SK-N-SH (cell line): ENCODE results near the gene PCGF1. TPM values are rescaled to one million over a fixed set of nuclear protein-coding genes. Genes with fewer than 3 reads are reported as not detected.
A peak's percentile ranks its signal among the peaks of the same experiment; 100 is the strongest.

Source experiments
- CTCF ChIA-PET: fragments of 300-600, 350-600 bp; formaldehyde crosslinking; extraction: SDS; loops from one replicate; lab custom pipeline; 2021; lab: Yijun Ruan, JAX
- POLR2A ChIA-PET: fragments of 350-600 bp; sonication (Branson Sonifier 250); formaldehyde crosslinking; extraction: SDS; loops from one replicate; lab custom pipeline; 2020; ENCODE audit warnings: antibody characterized with exemption, inconsistent platforms; lab: Yijun Ruan, JAX
- DNase-seq: peaks from one replicate; pipeline ENCODE4 v3.0.0; 2012
- H2AFZ ChIP-seq: fragments of 200-600 bp; sonication (generic); 2 replicates; pipeline ENCODE4 v1.8.1; 2016; ENCODE audit warnings: antibody characterized with exemption, mild to moderate bottlenecking, low read depth
- H3F3A ChIP-seq: fragments of 200-600 bp; sonication (generic); replicated peaks from 2 replicates; pipeline ENCODE3; 2016; ENCODE audit warnings: antibody characterized with exemption, mild to moderate bottlenecking; ENCODE audit not compliant: insufficient read depth
- H3K27ac ChIP-seq, 2 experiments: fragments of 200-500 bp in 1 of 2; fragments of 200-600 bp in 1 of 2; sonication (Bioruptor generic) in 1 of 2; sonication (generic), shearing (Covaris generic) in 1 of 2; 2 replicates each; pipeline versions ENCODE4 v1.5.1 to v1.6.1; 2014 to 2016; ENCODE audit warnings: low read depth in 2 of 2, inconsistent platforms in 1 of 2, low read length in 1 of 2, mild to moderate bottlenecking in 1 of 2, mixed read lengths in 1 of 2
- H3K27me3 ChIP-seq: fragments of 200-600 bp; sonication (generic), shearing (Covaris generic); 2 replicates; pipeline ENCODE4 v1.6.1; 2016; ENCODE audit warnings: mixed run types; ENCODE audit not compliant: insufficient read depth
- H3K36me3 ChIP-seq, 2 experiments: fragments of 200-500 bp in 1 of 2; fragments of 200-600 bp in 1 of 2; sonication (Bioruptor generic) in 1 of 2; sonication (generic) in 1 of 2; replicated peaks in 1 of 2; 2 replicates each; pipeline versions ENCODE3 to v1.5.1; 2014 to 2016; ENCODE audit warnings: low read length in 1 of 2, mild to moderate bottlenecking in 1 of 2; ENCODE audit not compliant: insufficient read depth in 2 of 2, control insufficient read depth in 1 of 2
- H3K4me1 ChIP-seq, 2 experiments: fragments of 200-500 bp in 1 of 2; fragments of 200-600 bp in 1 of 2; sonication (Bioruptor generic) in 1 of 2; sonication (generic), shearing (Covaris generic) in 1 of 2; 2 replicates each; pipeline versions ENCODE4 v1.5.1 to v1.6.1; 2014 to 2016; ENCODE audit warnings: low read depth in 1 of 2, low read length in 1 of 2, mixed run types in 1 of 2; ENCODE audit not compliant: insufficient read depth in 2 of 2, control insufficient read depth in 1 of 2
- H3K4me2 ChIP-seq: fragments of 200-600 bp; sonication (generic), shearing (Covaris generic); 2 replicates; pipeline ENCODE4 v1.6.1; 2017; ENCODE audit warnings: mixed run types
- H3K4me3 ChIP-seq, 2 experiments: fragments of 200-500 bp in 1 of 2; fragments of 200-600 bp in 1 of 2; sonication (Bioruptor generic) in 1 of 2; sonication (generic), shearing (Covaris generic) in 1 of 2; 2 replicates each; pipeline versions ENCODE4 v1.5.1 to v1.8.1; 2014 to 2016; ENCODE audit warnings: low read depth in 2 of 2, inconsistent platforms in 1 of 2, low read length in 1 of 2, mild to moderate bottlenecking in 1 of 2, mixed read lengths in 1 of 2, moderate library complexity in 1 of 2
- H3K79me2 ChIP-seq: fragments of 200-600 bp; sonication (generic); 2 replicates; pipeline ENCODE4 v1.8.1; 2017; ENCODE audit warnings: mild to moderate bottlenecking; ENCODE audit not compliant: insufficient read depth
- H3K9ac ChIP-seq: fragments of 200-600 bp; sonication (generic); 2 replicates; pipeline ENCODE4 v1.6.1; 2017; ENCODE audit warnings: mixed run types
- H3K9me2 ChIP-seq: fragments of 200-600 bp; sonication (generic); 2 replicates; pipeline ENCODE4 v1.6.1; 2017; ENCODE audit warnings: mixed run types
- H3K9me3 ChIP-seq: fragments of 200-600 bp; sonication (generic); 2 replicates; pipeline ENCODE4 v1.6.1; 2017; ENCODE audit warnings: mixed run types, mild to moderate bottlenecking, moderate library complexity
- H4K20me1 ChIP-seq: fragments of 200-600 bp; sonication (generic); 2 replicates; pipeline ENCODE4 v1.6.1; 2017; ENCODE audit warnings: mild to moderate bottlenecking, mixed run types; ENCODE audit not compliant: insufficient read depth
- GABPA ChIP-seq: IDR thresholded peaks from 2 replicates; pipeline ENCODE4 v1.4.0; 2012; ENCODE audit warnings: low read depth, mild to moderate bottlenecking
- MXI1 ChIP-seq: IDR thresholded peaks from 2 replicates; pipeline ENCODE4 v1.6.1; 2012; ENCODE audit warnings: mild to moderate bottlenecking, low read depth, low read length, improper control_type of control experiment
- RCOR1 ChIP-seq: fragments of 150-350 bp; IDR thresholded peaks from 2 replicates; pipeline ENCODE4 v1.6.1; 2017; ENCODE audit warnings: antibody characterized with exemption, low read length
- TAF1 ChIP-seq: IDR thresholded peaks from 2 replicates; pipeline ENCODE4 v1.6.1; 2012; ENCODE audit warnings: low read depth, mild to moderate bottlenecking, low read length, moderate library complexity, borderline replicate concordance
- TCF12 ChIP-seq: IDR thresholded peaks from 2 replicates; pipeline ENCODE4 v1.4.0; 2012
- TEAD4 ChIP-seq: IDR thresholded peaks from 2 replicates; pipeline ENCODE4 v1.4.0; 2012; ENCODE audit warnings: mild to moderate bottlenecking, borderline replicate concordance; ENCODE audit not compliant: insufficient read depth
- USF1 ChIP-seq: IDR thresholded peaks from 2 replicates; pipeline ENCODE4 v1.4.0; 2012; ENCODE audit warnings: low read depth, borderline replicate concordance
- YY1 ChIP-seq: IDR thresholded peaks from 2 replicates; pipeline ENCODE4 v1.4.0; 2012; ENCODE audit warnings: low read depth, mild to moderate bottlenecking
- whole genome bisulfite sequencing: methylation state at CpG from one replicate; pipeline ENCODE4 v1.1.6; 2017; ENCODE audit warnings: low lambda C conversion rate; 5-methylcytosine and 5-hydroxymethylcytosine counted together
- polyA plus RNA-seq, 3 experiments: library from polyadenylated mRNA; depleted of rRNA; stranded (reverse); fragments of >200 nt; gene quantifications; 2 replicates each; pipeline ENCODE4 v1.2.3, GENCODE V29; 2012
- TF ChIP-seq, protein P1 (sequence below): IDR thresholded peaks from 2 replicates; pipeline ENCODE4 v1.6.1; 2012; ENCODE audit warnings: mild to moderate bottlenecking, low read depth, low read length, moderate library complexity

The PCGF1 gene
- polyA plus RNA-seq, 1 of the 3 experiments (the other 2 are of a cell fraction) = 44.9 TPM

- Histone ChIP-seq H3K4me1 (peaks cover 14 to 31% of the 10 kb centered on the region in 2 experiments; a peak in 3 of 4 replicates), H4K20me1 (no peaks in the 10 kb centered on the region), H3K79me2 (peaks cover 29% of the 10 kb centered on the region), H3K9ac (peak overlapping the region; percentile 44; the same call in 1 of the 2 replicates), H3K4me3 (peak overlapping the region; percentile 68 to 70), H3K9me2 (no peaks in the 10 kb centered on the region), H3K27me3 (no peaks in the 10 kb centered on the region), H3K27ac (peak overlapping the region; percentile 69 to 99; a peak in 3 of 4 replicates), H3K36me3 (peaks cover 0 to 22% of the 10 kb centered on the region in 2 experiments), H3K4me2 (peak overlapping the region; percentile 95), H3K9me3 (no peaks in the 10 kb centered on the region), H2AFZ (0 out of 2 replicates have a peak overlapping the region, but pooled peaks have one; percentile 27), H3F3A (peaks cover 13% of the 10 kb centered on the region)
- ChIA-PET POLR2A (interaction anchor here (0.7 to 5.9 kb wide), 8 partner anchors 8 to 56 kb away, joined by 3 to 60 read pairs (median 10); partner anchors contain the start of genes C2orf81, CCDC142, MOGS and MRPL53), CTCF (interaction anchor here (0.5 to 2.8 kb wide), 9 partner anchors 10 to 720 kb away, joined by 3 to 10 read pairs (median 4); partner anchors contain the start of genes CCDC142, PCGF1, TPRKB and TTC31)
- 6% methylated on average over 17 of the region's 27 CpGs for WGBS
- 0 out of 2 replicates have a peak, but pooled peaks have one; percentile 16 for TF ChIP-seq TAF1
- no peak for TF ChIP-seq TCF12
- TF ChIP-seq TEAD4 = no peak
- no peak; the same call in 1 of the 2 replicates for TF ChIP-seq GABPA
- no peak for TF ChIP-seq USF1
- peak; percentile 30; the same call in 1 of the 2 replicates for TF ChIP-seq MXI1
- TF ChIP-seq YY1 = 0 out of 2 replicates have a peak, but pooled peaks have one; percentile 4
- TF ChIP-seq, protein P1, sequence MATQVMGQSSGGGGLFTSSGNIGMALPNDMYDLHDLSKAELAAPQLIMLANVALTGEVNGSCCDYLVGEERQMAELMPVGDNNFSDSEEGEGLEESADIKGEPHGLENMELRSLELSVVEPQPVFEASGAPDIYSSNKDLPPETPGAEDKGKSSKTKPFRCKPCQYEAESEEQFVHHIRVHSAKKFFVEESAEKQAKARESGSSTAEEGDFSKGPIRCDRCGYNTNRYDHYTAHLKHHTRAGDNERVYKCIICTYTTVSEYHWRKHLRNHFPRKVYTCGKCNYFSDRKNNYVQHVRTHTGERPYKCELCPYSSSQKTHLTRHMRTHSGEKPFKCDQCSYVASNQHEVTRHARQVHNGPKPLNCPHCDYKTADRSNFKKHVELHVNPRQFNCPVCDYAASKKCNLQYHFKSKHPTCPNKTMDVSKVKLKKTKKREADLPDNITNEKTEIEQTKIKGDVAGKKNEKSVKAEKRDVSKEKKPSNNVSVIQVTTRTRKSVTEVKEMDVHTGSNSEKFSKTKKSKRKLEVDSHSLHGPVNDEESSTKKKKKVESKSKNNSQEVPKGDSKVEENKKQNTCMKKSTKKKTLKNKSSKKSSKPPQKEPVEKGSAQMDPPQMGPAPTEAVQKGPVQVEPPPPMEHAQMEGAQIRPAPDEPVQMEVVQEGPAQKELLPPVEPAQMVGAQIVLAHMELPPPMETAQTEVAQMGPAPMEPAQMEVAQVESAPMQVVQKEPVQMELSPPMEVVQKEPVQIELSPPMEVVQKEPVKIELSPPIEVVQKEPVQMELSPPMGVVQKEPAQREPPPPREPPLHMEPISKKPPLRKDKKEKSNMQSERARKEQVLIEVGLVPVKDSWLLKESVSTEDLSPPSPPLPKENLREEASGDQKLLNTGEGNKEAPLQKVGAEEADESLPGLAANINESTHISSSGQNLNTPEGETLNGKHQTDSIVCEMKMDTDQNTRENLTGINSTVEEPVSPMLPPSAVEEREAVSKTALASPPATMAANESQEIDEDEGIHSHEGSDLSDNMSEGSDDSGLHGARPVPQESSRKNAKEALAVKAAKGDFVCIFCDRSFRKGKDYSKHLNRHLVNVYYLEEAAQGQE = 0 out of 2 replicates have a peak, but pooled peaks have one; percentile 7
- TF ChIP-seq RCOR1 = no peak
- DNase-seq = no peak
Measured at GRCh38 chr2:74457129-74457548, 50.4 kb downstream of the PCGF1 start.

Other genes starting within 250 kb of the PCGF1 start
- 0.25 and 1.1 TPM in 2 replicates for gene SLC4A5, start 164.3 kb downstream of the PCGF1 start, polyA plus RNA-seq (2012; rRNA removed)
- 88.9 and 91.1 TPM in 2 replicates for gene DCTN1, start 127.4 kb downstream of the PCGF1 start, polyA plus RNA-seq (2012; rRNA removed)
- gene C2orf81, start 86.1 kb downstream of the PCGF1 start, polyA plus RNA-seq (2012; rRNA removed) = 1.2 and 2.5 TPM in 2 replicates
- 50.7 and 61.6 TPM in 2 replicates for gene WDR54, start 86.0 kb downstream of the PCGF1 start, polyA plus RNA-seq (2012; rRNA removed)
- gene RTKN, start 65.8 kb downstream of the PCGF1 start, polyA plus RNA-seq (2012; rRNA removed) = 22.6 and 23.4 TPM in 2 replicates
- 41.7 and 48.4 TPM in 2 replicates for gene INO80B, start 52.6 kb downstream of the PCGF1 start, polyA plus RNA-seq (2012; rRNA removed)
- gene WBP1, start 49.3 kb downstream of the PCGF1 start, polyA plus RNA-seq (2012; rRNA removed) = 184 and 193 TPM in 2 replicates
- gene MOGS, start 42.3 kb downstream of the PCGF1 start, polyA plus RNA-seq (2012; rRNA removed) = 69.3 and 69.4 TPM in 2 replicates
- 60.6 and 95.0 TPM in 2 replicates for gene MRPL53, start 35.0 kb downstream of the PCGF1 start, polyA plus RNA-seq (2012; rRNA removed)
- 8.7 and 13.1 TPM in 2 replicates for gene CCDC142, start 24.7 kb downstream of the PCGF1 start, polyA plus RNA-seq (2012; rRNA removed)
- 27.9 and 38.0 TPM in 2 replicates for gene TTC31, start 24.6 kb downstream of the PCGF1 start, polyA plus RNA-seq (2012; rRNA removed)
- 0.03 TPM in 1 of 2 replicates, not detected in the other for gene LBX2, start 8.1 kb downstream of the PCGF1 start, polyA plus RNA-seq (2012; rRNA removed)
- 24.5 and 25.6 TPM in 2 replicates for gene TLX2, start 6.8 kb upstream of the PCGF1 start, polyA plus RNA-seq (2012; rRNA removed)
- gene DQX1, start 18.5 kb upstream of the PCGF1 start, polyA plus RNA-seq (2012; rRNA removed) = 1.6 and 1.8 TPM in 2 replicates
- gene AUP1, start 22.0 kb upstream of the PCGF1 start, polyA plus RNA-seq (2012; rRNA removed) = 118 and 151 TPM in 2 replicates
- gene HTRA2, start 22.2 kb upstream of the PCGF1 start, polyA plus RNA-seq (2012; rRNA removed) = 55.7 and 60.4 TPM in 2 replicates
- gene LOXL3, start 46.2 kb upstream of the PCGF1 start, polyA plus RNA-seq (2012; rRNA removed) = 47.9 and 59.3 TPM in 2 replicates
- gene DOK1, start 47.0 kb upstream of the PCGF1 start, polyA plus RNA-seq (2012; rRNA removed) = 25.3 and 28.1 TPM in 2 replicates
- 0.02 and 0.03 TPM in 2 replicates for gene M1AP, start 140.6 kb upstream of the PCGF1 start, polyA plus RNA-seq (2012; rRNA removed)
- 17.3 and 19.1 TPM in 2 replicates for gene SEMA4F, start 146.6 kb upstream of the PCGF1 start, polyA plus RNA-seq (2012; rRNA removed)